CD4-positive, alpha-beta T cell treated with Interleukin-17A for 1 hour (primary cell): Measurements from ENCODE around the gene MTUS2.

Experiments used
- DNase-seq: peaks from one replicate; pipeline ENCODE4 v3.0.0-alpha.2; 2020

The MTUS2 gene

GRCh38 chr13:29117663-29118062 is 297.5 kb downstream of the MTUS2 start:
- DNase-seq: no peak

DNA sequence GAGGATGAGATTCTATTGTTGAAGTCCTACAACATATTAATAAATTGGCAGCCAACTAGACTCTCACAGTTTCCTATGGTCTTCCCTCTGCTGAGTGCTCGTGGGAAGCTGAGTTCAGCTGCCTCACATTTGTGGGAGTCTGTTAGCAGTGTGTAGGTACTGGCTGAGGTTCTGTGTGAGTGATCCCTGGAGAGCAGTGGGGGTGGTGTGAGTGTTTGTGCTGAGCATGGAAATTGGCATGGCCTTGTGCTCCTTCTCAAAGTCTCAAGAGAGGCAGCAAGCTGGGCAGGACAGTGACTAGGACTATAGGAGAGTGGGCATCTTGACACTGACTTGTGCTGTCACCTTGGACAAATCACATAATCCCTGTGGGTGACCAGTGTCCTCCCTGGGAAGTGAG is 298.3 kb downstream of the MTUS2 start:
- no peak for DNase-seq

DNA sequence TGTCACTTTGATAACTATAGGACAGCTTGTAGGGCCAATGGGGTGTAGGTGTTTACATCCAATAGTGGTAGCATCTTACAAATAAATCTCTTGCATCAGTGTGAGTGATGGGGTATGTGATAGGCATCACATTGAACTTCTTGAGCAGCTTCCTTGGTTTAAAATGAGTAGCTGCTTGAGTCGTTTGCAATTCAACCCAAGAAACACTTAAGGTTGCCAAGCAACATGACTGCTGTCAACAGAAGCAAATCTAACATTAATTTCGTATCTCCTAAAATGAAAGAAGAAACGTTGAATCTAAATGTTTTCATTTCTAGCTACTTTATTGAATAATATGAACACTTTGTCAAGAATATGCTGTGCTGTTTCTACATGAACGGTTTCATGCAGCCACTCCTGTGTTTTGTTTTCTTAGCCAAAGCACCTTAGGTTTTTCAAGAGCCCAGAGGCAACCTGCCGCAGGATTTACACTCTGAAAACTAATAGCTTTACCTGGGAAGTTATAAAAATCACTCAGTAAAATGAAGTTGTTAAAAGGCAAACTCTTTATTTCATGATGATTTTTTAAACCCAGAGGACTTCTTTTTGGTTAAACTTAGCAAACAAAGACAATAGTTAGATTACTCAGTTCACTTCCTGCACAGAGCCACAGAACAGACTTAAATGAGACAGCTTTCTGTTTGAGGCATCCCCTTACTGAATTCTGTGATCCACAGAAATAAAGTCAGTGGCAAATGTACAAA is 305.2 kb downstream of the MTUS2 start:
- DNase-seq: peak; percentile 61

DNA sequence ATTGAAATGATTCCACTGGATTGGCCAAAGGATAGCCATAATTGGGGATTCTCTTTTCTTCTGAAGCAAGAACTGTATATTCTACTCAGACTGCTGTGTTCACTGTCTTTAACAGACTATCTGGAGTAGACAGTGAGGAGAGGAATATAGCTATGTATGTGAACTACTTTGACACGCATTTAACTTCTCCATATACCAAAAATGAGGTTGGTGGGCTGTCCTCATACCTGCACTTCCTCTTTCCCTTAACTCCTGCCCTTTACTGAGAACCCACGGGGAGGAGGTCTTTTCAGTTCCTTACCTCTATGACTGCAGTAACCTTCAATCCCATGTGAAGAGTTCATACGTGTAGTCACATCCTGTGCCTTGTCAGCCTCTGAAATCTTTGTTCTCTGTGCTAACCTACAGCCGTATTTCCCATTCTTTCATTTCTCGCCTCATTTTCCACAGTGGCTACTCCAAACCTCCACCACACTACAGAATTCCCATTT is 305.8 kb downstream of the MTUS2 start:
- DNase-seq: peak; percentile 44

- no peak for DNase-seq
Observed at GRCh38 chr13:29129616-29130015, 309.5 kb downstream of the MTUS2 start.

- DNase-seq: no peak
Observed at GRCh38 chr13:29131159-29131558, 311.0 kb downstream of the MTUS2 start.

DNA sequence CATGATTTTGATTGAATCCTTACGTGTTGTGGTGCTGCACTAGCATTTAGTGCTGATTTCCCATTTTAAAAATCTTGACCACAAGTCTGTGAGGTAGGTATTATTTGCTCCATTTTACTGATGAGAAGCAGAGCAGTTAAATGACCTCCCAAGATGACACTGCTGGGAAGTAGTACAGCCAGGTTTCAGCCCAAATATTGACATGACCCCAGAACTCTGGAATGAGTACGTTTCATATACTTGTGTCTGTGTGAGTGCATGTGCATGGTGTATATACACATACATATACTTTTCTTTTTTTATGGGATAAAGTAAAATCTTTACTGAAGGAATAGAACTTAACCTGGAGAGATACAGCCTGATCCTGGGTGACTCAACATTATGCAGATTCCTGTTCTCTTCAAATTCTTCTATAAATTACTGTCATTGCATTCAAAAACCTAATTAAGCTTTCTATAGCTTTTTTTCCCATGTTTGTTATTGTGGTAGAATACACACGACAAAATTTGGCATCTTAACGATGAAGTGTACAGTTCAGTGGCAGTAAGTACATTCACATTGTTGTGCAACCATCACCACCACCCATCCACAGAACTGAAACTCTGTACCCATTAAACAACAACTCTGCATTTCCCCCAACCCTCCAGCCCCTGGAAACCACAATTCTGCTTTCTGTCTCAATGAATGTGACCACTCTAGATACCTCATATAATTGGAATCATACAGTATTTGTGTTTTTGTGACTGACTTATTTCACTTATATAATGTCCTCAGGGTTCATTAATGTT is 311.9 kb downstream of the MTUS2 start:
- no peak for DNase-seq

DNA sequence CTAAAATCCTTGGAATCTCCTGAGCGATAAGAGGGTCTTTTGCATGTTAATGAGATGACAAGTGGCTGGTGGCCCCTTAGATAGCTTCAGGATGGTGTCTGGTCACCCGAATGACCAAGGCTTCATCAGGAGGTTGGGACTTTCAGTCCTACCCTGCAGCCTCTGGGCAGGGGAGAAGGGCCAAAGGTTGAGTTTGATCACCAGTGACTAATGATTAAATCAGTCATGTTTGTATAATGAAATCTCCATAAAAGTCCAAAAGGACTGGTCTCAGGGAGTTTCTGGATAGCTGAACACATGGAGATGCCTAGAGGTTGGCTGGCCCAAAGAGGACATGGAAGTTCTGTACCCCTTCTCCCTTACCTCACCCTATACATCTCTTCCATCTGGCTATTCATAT is 316.2 kb downstream of the MTUS2 start:
- DNase-seq: no peak

DNA sequence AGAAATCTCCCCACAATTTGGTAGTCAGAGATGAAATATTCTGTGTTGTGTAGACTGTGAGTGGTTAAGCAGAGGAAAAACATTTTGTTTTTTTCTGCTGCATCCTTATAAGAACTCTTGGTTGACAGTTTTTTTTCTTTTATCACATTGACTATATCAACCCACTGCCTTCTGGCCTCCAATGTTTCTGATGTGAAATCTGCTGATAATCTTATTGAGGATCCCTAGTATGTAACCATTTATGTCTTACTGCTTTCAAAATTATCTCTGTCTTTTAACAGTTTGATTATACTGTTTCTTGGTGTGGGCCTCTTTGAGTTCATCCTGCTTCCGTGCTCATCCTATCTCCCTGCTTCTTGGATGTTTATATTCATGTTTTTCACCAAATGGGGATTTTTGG is 316.9 kb downstream of the MTUS2 start:
- no peak for DNase-seq

- DNase-seq: no peak
Observed at GRCh38 chr13:29137995-29138394, 317.9 kb downstream of the MTUS2 start.

DNA sequence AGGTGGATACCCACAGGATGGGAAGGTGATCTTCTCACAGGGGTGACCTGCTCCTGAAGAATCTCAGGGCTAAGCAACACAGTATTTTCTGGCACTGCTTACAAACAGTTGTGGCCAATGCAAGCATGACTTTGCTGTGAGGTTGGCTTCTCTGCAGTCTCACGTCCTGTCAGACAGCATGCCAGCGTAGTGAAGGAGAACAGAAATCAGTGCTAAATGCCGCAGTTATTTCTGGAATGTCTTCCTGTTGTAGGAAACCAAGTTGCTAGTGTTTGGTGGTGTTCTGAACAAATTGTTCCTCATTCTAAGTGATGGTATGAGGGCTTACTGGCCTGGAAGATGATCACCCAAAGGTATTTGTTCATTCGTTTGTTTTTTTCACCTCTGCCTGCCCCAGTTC is 320.1 kb downstream of the MTUS2 start:
- DNase-seq: no peak

GRCh38 chr13:29143847-29144246 is 323.7 kb downstream of the MTUS2 start:
- no peak for DNase-seq

- DNase-seq: no peak
Observed at GRCh38 chr13:29154390-29154789, 334.3 kb downstream of the MTUS2 start.

GRCh38 chr13:29156136-29156535 is 336.0 kb downstream of the MTUS2 start:
- no peak for DNase-seq

DNA sequence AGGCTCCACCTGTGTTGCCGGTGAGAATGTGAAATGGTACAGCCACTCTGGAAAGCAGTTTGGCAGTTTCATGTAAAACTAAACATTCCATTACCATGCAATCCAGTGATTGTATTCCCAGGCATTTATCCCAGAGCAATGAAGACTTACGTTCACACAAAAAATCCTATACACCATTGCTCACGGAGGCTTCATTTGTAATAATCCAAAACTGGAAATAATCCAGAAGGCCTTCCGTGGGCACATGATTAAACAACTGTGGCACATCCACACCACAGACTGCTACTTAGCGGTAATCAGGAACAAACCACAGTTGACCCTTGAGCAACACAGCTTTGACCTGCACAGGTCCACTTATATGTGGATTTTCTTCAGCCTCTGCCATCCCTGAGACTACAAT is 339.7 kb downstream of the MTUS2 start:
- DNase-seq: no peak

GRCh38 chr13:29160862-29161261 is 340.7 kb downstream of the MTUS2 start:
- no peak for DNase-seq

- DNase-seq: no peak
Observed at GRCh38 chr13:29161676-29162075, 341.5 kb downstream of the MTUS2 start.

DNA sequence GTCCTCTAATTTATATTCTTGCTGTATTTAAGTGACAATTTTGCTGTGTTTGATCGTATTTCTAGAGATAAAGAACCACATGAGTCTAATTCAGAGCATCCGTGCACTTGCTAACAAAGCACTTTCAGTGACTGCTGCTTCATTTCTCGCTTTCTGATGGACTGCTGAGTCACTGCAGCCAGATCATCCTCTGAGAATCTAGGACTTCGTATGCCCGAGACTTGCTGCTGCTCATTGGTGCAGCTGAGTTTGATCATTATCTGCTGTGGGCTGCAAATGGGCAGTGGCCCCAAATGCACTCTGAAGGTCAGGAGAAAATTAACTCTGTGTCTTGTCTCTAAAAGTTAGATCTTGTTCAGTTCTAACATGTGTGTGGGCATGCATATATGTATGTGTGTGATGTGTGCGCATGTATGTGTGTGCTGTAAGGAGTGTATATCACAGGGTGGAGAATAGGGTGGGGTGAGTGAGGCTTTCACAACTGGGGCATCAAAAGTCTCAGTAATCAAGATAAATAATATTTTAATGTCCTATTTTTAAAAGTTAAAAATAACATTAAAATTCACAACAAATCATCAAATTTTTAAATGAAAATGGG is 342.6 kb downstream of the MTUS2 start:
- no peak for DNase-seq

DNA sequence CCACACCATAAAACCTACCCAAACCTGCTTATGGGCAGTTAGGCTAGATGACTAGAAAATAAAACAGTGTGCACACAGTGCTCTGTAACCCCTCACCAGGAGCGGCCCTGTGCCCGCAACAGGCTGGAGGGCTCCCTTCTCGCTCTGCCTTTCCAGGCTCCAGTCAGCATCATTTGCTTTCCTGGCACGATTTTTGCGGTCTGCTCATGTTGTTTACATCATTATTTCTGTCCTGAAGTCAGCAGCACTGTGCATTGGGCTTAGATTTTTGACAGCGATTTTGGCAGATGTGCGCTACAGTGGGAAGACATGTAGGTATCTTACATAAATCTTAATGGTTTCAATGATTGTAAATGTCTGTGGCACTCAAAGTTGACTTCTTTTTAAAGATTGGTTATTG is 344.0 kb downstream of the MTUS2 start:
- DNase-seq: no peak

DNA sequence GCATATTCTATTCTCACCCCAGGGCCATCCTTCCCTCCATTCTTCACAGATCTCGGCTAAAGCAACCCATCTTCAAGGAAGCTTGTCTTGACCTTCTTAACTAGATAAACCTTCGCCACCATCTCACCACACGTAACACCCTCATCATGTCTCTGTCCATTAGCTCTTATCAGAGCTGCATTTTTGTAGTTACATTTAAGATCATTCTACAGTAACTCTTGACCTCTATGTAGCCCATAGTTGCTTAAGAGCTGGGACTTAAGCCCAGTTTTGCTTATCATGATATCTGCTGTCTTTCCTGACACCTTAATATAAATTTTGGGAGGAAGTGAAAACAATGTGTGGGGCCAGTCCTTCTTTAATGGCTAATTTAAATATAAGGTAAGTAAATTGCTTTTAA is 345.1 kb downstream of the MTUS2 start:
- no peak for DNase-seq

DNA sequence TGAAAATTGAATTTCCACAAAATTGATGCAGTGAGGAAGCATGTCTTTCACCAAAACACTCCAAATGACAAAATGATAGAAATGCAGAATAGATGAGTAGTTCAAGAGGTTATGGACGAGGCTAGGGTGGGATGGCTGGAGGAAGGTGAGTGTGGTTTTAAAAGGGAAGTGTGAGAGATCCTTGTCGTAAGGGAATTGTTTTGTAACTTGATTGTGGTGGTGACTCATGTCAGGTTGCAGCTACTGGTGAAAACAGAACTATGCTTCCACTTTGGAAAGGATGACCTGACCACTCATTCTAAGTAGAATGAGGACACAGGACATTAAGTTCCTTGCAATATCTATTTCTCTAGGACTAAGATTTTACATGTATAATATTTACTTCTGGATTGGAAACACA is 345.7 kb downstream of the MTUS2 start:
- no peak for DNase-seq

DNA sequence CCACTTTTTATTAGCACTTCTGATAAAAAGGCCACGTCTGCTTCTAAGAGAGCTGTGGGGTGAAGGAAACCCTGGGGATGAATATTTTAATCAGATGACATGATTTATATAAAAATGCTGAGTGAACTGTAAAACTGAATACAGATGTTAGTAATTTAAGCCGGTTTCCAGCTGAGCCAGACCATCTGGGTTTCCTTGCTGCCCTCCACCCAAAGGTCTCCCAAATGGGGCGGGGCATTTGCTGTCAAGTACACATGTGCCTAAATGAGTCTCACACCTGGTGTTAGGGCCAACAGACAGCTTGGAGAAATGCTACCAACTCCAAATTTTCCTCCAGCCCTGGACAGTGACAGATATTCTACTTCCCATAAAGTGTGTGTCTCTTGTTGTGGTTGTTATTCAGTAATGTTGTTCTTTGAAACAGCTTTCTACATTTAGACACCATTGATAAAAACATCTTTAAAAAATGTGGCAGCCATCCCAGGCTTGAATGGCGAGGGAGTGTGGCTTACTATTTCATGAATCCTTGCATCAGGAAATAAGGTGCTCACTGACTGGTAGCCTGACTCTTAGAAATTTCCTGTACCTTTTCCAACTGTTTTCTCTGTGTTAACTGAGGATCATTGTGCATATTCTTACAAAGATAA is 350.4 kb downstream of the MTUS2 start:
- DNase-seq: no peak

DNA sequence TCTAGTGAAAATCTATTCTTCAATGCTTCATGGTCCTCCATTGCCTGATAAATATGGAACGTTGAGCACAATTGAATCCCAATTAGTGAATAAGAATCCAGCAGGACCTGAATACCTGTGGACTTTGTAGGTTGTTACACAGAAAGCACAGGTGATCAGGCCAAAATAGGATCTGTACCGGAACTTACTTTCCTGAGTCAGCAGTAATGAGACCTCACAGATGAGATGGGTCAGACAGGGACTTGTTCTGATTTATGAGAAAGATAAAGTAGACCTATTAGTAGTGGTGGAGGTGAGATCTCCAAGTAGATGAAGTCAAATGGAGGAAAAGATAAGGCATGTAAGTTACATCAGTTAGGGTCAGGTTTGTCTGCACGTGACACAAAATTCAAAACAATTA is 351.1 kb downstream of the MTUS2 start:
- DNase-seq: no peak
